Right cardiac atrium (tissue), 5 donors: ENCODE data around the gene CUBN. TPM values are rescaled to one million over a fixed set of nuclear protein-coding genes. Genes with fewer than 3 reads are reported as not detected.

ENCODE experiments used
- ATAC-seq, 2 donors: fragments of 200-7000 bp; cut with Tn5 transposase; one replicate each; pipeline versions ENCODE4 v1.8.0 to v1.9.1; 2020; ENCODE audit warnings: moderate library complexity in 2 of 2, mild to moderate bottlenecking in 1 of 2
- DNase-seq, 3 donors: peaks; one replicate each; pipeline ENCODE4 v3.0.0-alpha.2; 2020
- H3K27ac ChIP-seq: one replicate; pipeline ENCODE4 v1.5.1; 2013; ENCODE audit warnings: mild to moderate bottlenecking, low read length, control low read depth, moderate library complexity
- H3K27me3 ChIP-seq: one replicate; pipeline ENCODE4 v1.6.1; 2013; ENCODE audit not compliant: control insufficient read depth, insufficient read depth
- H3K4me1 ChIP-seq: one replicate; pipeline ENCODE4 v1.6.1; 2013; ENCODE audit warnings: low read length; ENCODE audit not compliant: control insufficient read depth, insufficient read depth
- H3K4me3 ChIP-seq: one replicate; pipeline ENCODE4 v1.5.1; 2013; ENCODE audit warnings: low read length, control low read depth
- H3K9me3 ChIP-seq: one replicate; pipeline ENCODE4 v1.6.1; 2013; ENCODE audit warnings: low read length; ENCODE audit not compliant: control insufficient read depth
- WGBS: extraction: QIAGEN DNeasy Blood & Tissue Kit; methylation state at CpG from one replicate; pipeline ENCODE4 v1.1.7; 2013; 5-methylcytosine and 5-hydroxymethylcytosine counted together
- intact Hi-C, 4 donors: fragments of 100-400 bp; cut with DNase I; formaldehyde crosslinking; loops; one replicate each; pipeline versions ENCODE4 v1.11.0 to v1.14.0; 2022 to 2023
- polyA plus RNA-seq: library from polyadenylated mRNA; stranded (reverse); fragments of 200-250 nt; gene quantifications from one replicate; pipeline ENCODE4 v1.2.3, GENCODE V29; 2013
- total RNA-seq, 4 donors: library from RNA; stranded (reverse); fragmentation: NEBNext Ultra II Directional; extraction: Animal tissue kit (Norgen Biotek cat#: 25700); gene quantifications; one replicate each; pipeline ENCODE4 v1.2.1, GENCODE V29; 2021
- donor health status: healthy with polysubstance abuse.
- donor health status: DM: no; HTN: yes; CAD: no.
- donor health status: DM: no; HTN: no; CAD: no.
- donor health status: DM: no; HTN: yes; CAD: no; lungs with severe emphysema.
- donor health status: DM: yes; HTN: yes; CAD: no.

Gene CUBN
- total and polyA plus RNA-seq, 5 donors, result 0.41 to 1.3 (median 0.91) TPM

DNA sequence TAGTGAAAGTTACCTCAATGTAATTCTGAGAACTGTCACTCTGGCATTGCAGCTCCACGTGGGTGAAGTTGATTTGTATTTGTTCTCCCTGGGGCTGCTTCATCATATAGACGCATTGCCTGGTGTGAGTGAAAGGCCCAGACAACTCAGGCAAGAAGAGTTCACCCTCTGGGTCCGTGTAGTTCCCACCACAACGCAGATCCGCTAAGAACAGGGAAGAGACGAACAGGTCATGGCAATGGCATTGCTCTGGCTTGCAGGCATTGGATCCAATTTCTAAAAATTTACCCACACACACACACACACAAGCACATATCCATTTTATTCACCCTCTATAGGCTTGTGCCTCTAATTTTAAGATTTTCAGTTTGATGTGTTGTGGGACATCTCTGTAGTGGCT is 45.4 kb downstream of the CUBN start:
- ATAC-seq (no peak), DNase-seq (no peak)
- no peak overlapping the region for H3K27ac ChIP-seq
- no peaks in the 10 kb centered on the region for H3K9me3 ChIP-seq
- 88% methylated on average over 6 of the region's 6 CpGs for WGBS
- no peaks in the 10 kb centered on the region for H3K27me3 ChIP-seq
- H3K4me1 ChIP-seq, result no peaks in the 10 kb centered on the region
- intact Hi-C loops, result no loop called here
- no peak overlapping the region for H3K4me3 ChIP-seq

DNA sequence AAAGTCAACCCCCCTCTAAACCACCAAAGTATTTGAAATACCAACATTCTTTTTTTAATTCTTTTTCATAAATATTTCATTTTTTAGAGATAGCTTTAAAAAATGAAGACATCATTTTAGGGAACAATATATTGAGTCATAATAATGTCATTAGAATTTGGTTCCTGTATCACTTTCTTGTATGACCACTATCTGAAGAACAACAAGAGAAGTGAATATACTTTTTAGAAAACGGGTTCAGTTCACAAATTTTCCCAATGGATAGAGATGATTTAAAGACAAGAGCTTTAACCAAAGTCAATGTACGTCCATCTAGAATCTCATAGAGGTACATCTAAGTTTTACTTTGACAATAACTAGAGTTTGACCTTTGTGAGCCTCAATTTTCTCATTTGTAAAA is 48.2 kb downstream of the CUBN start:
- 93% methylated on average over 2 of the region's 2 CpGs for WGBS
- no peak for DNase-seq
- ATAC-seq, result no peak
- Histone ChIP-seq H3K9me3 (no peaks in the 10 kb centered on the region), H3K4me3 (no peak overlapping the region), H3K27me3 (no peaks in the 10 kb centered on the region), H3K4me1 (no peaks in the 10 kb centered on the region), H3K27ac (no peak overlapping the region)
- intact Hi-C loops, result no loop called here

DNA sequence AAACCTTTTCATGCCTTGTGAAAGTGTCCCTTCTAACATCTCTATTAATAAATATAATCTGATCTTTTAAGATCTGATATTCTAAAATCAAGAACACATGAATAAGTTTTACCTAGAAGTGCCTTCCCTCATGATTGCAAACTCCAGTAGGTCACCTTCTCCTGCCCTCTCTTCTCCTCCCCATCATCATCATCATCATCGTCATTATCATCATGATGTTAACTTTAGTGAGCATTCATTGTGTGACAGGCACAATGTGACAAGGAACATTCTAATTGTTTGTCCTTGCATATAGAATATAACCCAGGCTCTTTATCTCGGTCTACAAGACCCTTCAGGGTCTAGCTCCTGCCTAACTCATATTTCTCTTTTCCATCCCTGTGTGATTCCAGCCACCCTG is 51.7 kb downstream of the CUBN start:
- no peaks in the 10 kb centered on the region for H3K27me3 ChIP-seq
- intact Hi-C loops, result no loop called here
- no peaks in the 10 kb centered on the region for H3K9me3 ChIP-seq
- H3K4me1 ChIP-seq, result no peaks in the 10 kb centered on the region
- no peak overlapping the region for H3K4me3 ChIP-seq
- 98% methylated on average over 2 of the region's 2 CpGs for WGBS
- no peak for DNase-seq
- H3K27ac ChIP-seq, result no peak overlapping the region
- ATAC-seq, result no peak

DNA sequence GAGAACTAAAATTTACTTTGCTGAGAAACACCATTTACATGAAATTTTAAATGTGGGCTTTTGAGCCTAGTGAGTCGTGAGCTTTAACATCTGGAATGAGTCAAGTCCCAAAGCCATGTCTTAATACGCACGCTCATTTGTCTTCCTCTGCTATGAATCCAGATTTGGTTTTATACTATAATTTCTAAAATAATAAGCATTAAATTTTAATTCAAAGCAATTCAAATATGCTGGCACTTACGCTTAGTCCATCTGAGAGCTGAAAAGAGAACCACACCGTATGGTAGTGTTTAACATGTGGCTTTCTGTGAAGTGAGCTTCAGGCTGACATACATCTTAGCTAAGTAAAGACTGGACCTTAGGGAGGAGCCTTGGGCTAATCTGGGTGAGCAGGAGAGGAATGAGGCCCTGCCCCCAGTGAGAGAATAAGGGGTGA is 52.2 kb downstream of the CUBN start:
- 91% methylated on average over 5 of the region's 5 CpGs for WGBS
- no peak overlapping the region for H3K4me3 ChIP-seq
- no peaks in the 10 kb centered on the region for H3K9me3 ChIP-seq
- ATAC-seq, result no peak
- H3K4me1 ChIP-seq, result no peaks in the 10 kb centered on the region
- intact Hi-C loops, result no loop called here
- H3K27ac ChIP-seq, result no peak overlapping the region
- no peak for DNase-seq
- H3K27me3 ChIP-seq, result no peaks in the 10 kb centered on the region

GRCh38 chr10:17076626-17077345 is 52.8 kb downstream of the CUBN start:
- H3K4me1 ChIP-seq, result no peaks in the 10 kb centered on the region
- no peak overlapping the region for H3K27ac ChIP-seq
- H3K27me3 ChIP-seq, result no peaks in the 10 kb centered on the region
- DNase-seq, result no peak
- H3K9me3 ChIP-seq, result no peaks in the 10 kb centered on the region
- H3K4me3 ChIP-seq, result no peak overlapping the region
- intact Hi-C loops, result no loop called here
- no peak for ATAC-seq
- WGBS, result 72% methylated on average over 8 of the region's 8 CpGs

- no peaks in the 10 kb centered on the region for H3K27me3 ChIP-seq
- no peak overlapping the region for H3K4me3 ChIP-seq
- DNase-seq (no peak), ATAC-seq (peak; percentile 81 to 85)
- H3K27ac ChIP-seq, result no peak overlapping the region
- no peaks in the 10 kb centered on the region for H3K9me3 ChIP-seq
- H3K4me1 ChIP-seq, result no peaks in the 10 kb centered on the region
- 64% methylated on average over 2 of the region's 2 CpGs for WGBS
- intact Hi-C loops, result no loop called here
These were observed 53.9 kb downstream of the CUBN start for GRCh38 chr10:17075533-17076359.

DNA sequence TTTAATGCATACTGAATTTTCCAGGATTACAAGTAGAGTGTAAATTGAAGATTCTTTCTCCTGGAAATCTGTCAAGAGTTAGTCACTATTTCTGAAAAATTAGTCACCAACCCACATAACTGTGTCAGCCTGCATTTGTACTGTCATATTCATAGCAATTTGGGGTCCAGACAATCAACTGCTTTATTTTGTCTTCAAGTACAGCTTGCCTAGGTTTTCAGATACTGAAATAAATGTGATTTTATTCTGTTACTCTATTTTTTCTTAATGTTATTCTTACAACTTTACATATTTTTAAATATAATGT is 55.1 kb downstream of the CUBN start:
- ATAC-seq, result no peak
- H3K27me3 ChIP-seq, result no peaks in the 10 kb centered on the region
- H3K4me3 ChIP-seq, result no peak overlapping the region
- H3K9me3 ChIP-seq, result no peaks in the 10 kb centered on the region
- H3K4me1 ChIP-seq, result no peaks in the 10 kb centered on the region
- no peak overlapping the region for H3K27ac ChIP-seq
- intact Hi-C loops, result no loop called here
- DNase-seq, result no peak

GRCh38 chr10:17073725-17074540 is 55.7 kb downstream of the CUBN start:
- Histone ChIP-seq H3K27ac (no peak overlapping the region), H3K4me1 (no peaks in the 10 kb centered on the region), H3K27me3 (no peaks in the 10 kb centered on the region), H3K9me3 (no peaks in the 10 kb centered on the region), H3K4me3 (no peak overlapping the region)
- intact Hi-C loops, result no loop called here
- no peak for DNase-seq
- peak in 1 of 2 donors; percentile 39 for ATAC-seq
- WGBS, result 95% methylated on average over 12 of the region's 12 CpGs

- ATAC-seq (no peak), DNase-seq (no peak)
- intact Hi-C loops, result no loop called here
- Histone ChIP-seq H3K27me3 (no peaks in the 10 kb centered on the region), H3K4me1 (no peaks in the 10 kb centered on the region), H3K27ac (no peak overlapping the region), H3K4me3 (no peak overlapping the region), H3K9me3 (no peaks in the 10 kb centered on the region)
- WGBS, result 96% methylated on average over 2 of the region's 2 CpGs
These were observed 60.7 kb downstream of the CUBN start for GRCh38 chr10:17068953-17069352.

DNA sequence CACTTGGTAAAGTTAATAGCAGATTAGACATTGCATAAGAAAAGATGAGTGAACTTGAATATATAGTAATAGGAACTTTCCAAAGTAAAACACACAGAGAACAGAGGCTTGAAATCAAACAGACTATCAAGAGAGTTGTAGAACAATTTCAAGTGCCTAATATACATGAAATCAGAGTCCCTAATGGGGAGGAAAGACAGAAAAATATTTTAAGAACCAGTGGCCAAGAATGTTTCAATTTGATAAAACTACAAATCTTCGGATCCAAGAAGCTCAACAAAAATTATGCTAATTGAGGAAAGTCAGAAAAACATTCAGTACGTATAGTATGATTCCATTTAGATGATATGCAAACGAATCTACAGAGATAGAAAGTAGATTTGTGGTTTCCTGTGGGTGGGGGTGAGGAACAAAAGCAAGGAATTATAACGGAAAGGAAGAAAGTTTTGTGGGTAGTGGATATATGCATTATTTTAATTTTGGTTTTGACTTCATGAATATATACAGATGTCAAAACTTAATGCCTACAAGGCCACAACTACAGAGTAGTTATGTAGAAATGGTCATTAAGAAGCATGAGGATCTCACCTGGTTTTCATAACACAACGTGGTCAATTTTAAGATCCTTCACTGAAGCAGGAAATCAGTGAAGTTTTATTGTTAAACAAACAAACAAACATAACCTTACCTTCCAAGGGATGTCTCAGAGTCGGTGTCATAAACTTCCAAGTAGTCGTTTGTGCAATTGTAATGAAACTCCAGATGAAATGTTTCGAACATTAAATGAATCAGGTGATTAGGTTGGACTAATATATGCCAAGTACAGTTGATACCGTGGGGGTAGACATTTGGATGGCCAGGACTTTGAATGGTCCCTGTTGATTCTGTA is 62.0 kb downstream of the CUBN start:
- ATAC-seq (no peak), DNase-seq (no peak)
- Histone ChIP-seq H3K9me3 (no peaks in the 10 kb centered on the region), H3K27me3 (no peaks in the 10 kb centered on the region), H3K4me1 (peaks cover 2% of the 10 kb centered on the region), H3K27ac (no peak overlapping the region), H3K4me3 (no peak overlapping the region)
- intact Hi-C loops, result no loop called here
- 64% methylated on average over 9 of the region's 9 CpGs for WGBS
